GM18526 (cell line): Measurements from ENCODE around the gene PSMD12.

ENCODE experiments used
- POLR2A ChIP-seq: IDR thresholded peaks from 3 replicates; pipeline ENCODE4 v1.6.1; 2011; ENCODE audit not compliant: insufficient read length; ENCODE audit errors: extremely low read depth

PSMD12 gene

GRCh38 chr17:67392111-67392510 lies 25.7 kb upstream of the PSMD12 start:
- TF ChIP-seq POLR2A = no peak

DNA sequence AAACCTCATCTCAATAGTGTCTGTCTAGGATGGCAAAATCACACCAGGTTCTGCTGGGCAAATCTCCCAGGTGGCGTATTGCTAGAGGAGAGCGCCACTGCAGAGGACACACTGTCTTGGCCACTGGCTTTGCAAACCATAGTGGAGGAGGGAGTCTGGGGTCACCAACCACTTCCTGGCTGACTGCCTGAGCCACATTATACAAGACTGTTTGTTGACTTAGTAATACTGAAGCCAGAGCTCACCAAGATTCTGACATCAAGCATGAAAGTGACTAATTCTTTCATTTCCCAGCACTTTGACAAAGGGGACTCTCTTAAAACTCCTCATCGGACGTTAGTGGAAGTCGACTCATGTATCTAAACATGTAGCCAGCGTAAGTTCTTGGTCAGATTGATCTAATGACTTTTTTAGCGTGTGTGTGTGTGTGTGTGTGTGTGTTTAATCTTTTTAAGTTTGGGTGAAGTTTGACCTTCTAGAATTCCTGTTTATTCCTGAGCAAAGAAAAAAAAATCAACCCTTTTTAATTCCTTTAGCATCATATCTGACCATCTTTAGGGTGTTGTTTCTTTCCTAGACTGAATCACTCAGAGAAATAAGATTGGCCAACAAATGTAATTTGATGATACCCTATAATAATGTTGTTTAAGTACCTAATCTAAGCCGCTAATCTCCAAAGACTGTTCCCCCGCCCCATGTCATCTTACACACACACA lies 24.4 kb upstream of the PSMD12 start:
- no peak for TF ChIP-seq POLR2A

- no peak for TF ChIP-seq POLR2A
Measured at GRCh38 chr17:67390006-67390645, 23.7 kb upstream of the PSMD12 start.

DNA sequence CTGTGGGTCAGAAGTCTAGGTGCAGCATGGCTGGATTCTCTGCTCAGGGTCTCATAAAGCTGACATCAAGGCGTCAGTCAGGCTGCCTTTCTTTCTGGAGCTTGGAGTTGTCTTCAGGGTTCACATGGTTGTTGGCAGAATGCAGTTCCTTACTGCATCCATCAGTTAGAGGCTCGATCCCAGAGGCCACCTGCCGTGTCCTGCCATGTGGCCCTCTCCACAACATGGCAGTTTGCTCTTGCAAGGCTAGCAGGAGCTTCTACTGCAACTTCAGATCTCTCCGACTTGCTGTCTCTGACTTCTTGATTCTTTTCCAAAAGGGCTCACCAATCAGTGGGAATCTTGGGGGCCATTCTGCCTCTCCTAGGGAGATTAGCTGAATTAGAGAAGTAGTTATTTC lies 22.6 kb upstream of the PSMD12 start:
- TF ChIP-seq POLR2A = no peak

DNA sequence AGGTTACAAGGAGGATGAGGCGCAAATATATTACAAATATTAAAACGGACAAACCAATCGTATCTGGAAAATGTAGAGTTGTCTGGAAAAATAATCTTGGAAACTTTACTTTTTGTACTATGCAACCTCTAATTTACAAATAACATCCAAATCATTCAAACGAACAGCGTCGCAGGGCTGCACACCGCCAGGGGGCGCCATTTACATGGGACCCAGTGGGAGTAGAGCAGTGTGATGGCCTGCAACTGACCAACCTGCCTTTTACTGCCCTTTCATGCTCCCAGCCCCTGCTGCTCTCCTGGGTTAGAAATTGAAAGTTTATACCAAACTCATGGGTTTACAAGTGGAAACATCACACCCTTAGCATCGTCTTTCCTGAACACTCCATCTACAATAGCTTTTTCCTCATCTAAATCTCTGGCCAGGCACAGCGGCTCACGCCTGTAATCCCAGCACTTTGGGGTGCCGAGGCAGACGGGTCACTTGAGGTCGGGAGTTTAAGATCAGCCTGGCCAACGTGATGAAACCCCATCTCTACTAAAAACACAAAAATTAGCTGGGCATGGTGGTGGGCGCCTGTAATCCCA lies 20.7 kb upstream of the PSMD12 start:
- TF ChIP-seq POLR2A = no peak

- TF ChIP-seq POLR2A = no peak
Measured at GRCh38 chr17:67385122-67385988, 19.0 kb upstream of the PSMD12 start.

GRCh38 chr17:67381929-67382257 lies 15.5 kb upstream of the PSMD12 start:
- no peak for TF ChIP-seq POLR2A

GRCh38 chr17:67379251-67379630 lies 12.9 kb upstream of the PSMD12 start:
- no peak for TF ChIP-seq POLR2A

GRCh38 chr17:67378454-67379250 lies 12.3 kb upstream of the PSMD12 start:
- TF ChIP-seq POLR2A = no peak

DNA sequence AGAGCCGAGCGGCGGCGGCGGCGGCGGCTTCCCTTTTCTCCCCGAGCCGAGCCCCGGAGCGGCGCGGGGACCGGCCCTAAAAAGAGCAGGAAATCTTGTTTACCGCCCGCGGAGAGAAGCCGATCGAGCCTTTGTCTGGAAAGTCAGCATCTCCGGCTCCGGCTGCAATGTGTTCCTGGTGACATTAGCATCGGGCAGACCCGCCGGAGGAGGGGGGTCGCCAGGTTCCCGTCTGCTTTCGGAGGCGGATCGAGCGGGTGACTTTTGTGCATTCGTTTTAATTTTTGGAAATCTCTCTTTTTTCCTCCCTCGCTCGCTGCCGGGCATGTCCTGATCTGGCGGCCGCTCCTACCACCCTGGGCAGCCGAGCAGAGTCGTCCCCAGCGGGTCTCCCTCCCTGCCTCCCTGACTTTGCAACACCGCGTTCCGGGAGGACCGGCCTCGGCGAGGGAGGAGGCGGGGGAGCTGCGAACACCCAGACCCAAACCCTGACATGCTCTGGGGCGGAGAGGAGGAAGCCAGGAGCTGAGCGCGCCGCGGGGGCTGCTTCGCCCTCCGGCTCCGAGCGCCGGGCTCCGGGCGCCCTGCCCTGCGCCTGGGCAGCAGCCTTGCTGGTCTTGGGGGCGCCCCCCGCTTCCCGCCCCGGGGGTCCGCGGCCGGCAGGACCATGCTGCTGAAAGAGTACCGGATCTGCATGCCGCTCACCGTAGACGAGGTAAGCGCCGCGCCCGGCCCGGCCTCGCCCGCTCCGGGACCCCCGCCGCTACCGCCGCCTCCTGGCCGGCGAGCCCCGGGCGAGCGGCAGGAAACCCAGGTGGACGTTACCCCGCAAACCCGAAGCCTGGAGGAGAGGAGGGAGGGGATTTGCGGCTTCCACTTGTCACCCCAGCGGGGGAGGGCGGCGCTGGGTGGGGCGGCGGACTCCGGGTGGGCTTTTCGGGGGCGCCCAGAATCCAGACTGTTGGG lies 11.4 kb upstream of the PSMD12 start:
- TF ChIP-seq POLR2A = no peak

DNA sequence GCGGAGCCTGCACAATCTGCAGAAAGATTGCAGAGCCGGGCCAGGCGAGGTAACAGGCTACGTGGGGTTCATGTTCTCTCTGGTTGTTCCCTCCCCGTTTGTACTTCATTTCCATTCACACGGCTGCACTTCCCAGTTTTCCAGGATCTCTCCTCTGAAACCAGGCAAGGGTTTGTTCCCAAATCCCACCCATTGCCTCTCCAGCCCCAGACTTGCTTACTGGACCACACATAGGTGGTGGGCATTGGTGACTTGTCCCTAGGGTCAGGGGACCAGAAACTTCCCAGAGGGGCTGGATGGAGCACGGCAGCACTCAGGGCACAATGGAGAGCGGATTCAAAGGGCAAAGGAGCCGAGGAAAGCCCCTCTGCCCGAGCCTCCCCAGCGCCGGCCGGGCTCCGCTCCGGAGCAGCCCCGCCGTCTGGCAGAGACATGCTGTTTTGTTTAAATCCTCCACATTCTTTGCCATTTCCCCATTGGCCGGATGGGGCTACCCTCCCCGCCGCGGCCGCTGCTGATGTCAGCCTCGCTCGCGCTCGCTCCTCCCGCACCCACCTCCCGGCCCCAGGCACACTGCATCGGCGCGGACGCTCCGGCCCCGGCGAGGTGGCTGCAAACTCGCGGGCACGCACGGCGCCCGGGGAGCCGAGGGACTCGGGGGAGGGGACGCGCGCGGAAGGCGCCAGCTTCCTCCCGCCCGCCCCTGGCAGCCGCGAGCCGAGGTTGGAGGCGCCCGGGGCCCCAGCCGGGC lies 10.5 kb upstream of the PSMD12 start, which contains the start of gene PITPNC1:
Gene PITPNC1, plus strand, starts transcription at position 545 of the 751 bp plus-strand sequence.
- peak; percentile 43 for TF ChIP-seq POLR2A

- no peak for TF ChIP-seq POLR2A
Measured at GRCh38 chr17:67376415-67376736, 10.0 kb upstream of the PSMD12 start.

DNA sequence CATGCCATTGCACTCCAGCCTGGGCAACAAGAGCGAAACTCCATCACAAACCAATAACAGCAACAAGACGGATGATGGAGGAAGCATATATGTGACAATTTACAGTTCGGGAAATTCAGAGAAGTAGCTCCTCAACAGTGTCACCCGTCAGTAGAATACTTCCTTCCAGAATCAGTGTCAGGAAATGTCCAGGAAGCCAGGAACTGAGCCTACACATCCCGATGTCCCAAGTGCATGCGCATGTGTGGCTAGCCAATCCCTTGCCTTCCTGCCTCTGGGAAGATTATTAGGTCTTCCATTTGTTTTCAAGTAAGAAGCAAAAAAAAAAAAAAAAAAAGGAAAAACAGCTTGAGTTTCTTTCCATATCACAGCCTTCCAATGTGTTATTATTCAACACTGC lies 9.3 kb upstream of the PSMD12 start:
- no peak for TF ChIP-seq POLR2A

GRCh38 chr17:67375054-67375427 lies 8.7 kb upstream of the PSMD12 start:
- no peak for TF ChIP-seq POLR2A
